HG03103 (cell line): ENCODE data around the gene RAI14.
"Not testable (repeated sequence)": the region's sequence is repeated elsewhere in the genome, so short reads cannot be mapped to it uniquely, and the experiment has no call there.

Experiments
- ATAC-seq: cut with Tn5 transposase; IDR thresholded peaks from one replicate; pipeline ENCODE4 v1.9.1; 2021; ENCODE audit warnings: low read depth; ENCODE audit not compliant: unreplicated experiment

RAI14 gene

GRCh38 chr5:34756781-34757624 lies 100.9 kb downstream of the RAI14 start:
- ATAC-seq: no peak

GRCh38 chr5:34758514-34758913 lies 102.4 kb downstream of the RAI14 start:
- ATAC-seq: no peak

- ATAC-seq: not testable (repeated sequence)
Measured at GRCh38 chr5:34759213-34759612, 103.1 kb downstream of the RAI14 start.

DNA sequence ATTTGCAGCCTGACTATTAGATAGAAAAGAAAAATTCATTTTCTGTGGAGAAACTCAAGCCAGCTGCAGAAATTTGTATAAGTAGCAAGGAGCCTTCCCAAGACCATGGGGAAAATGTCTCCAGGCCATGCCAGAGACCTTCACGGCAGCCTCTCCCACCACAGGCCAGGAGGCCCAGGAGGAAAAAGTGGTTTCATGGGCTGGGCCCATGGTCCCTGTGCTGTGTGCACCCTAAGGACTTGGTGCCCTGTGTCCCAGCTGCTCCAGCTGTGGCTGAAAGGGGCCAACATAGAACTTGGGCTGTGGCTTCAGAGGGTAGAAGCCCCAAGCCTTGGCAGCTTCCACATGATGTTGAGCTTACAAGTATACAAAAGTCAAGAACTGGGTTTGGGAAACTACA lies 109.5 kb downstream of the RAI14 start:
- ATAC-seq: no peak

GRCh38 chr5:34767180-34767579 lies 111.1 kb downstream of the RAI14 start:
- no peak for ATAC-seq

DNA sequence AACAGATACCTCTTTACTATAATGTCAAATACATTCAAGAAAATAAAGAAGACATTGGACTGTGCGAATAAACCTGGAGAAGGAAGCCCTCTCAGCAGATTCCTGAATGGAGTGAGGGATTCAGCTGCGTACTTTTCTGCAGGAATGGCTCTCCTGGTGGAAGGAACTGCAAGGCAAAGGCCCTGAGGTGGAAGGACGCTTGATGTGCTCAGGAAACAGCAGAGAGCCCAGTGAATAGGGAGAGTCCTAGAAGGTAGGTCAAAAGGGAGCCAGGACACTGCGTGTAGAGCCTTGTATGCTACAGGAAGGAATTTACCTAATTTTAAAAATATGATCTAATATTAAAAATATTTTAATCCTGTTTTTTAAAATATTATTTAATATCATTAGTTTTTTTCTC lies 114.4 kb downstream of the RAI14 start:
- no peak for ATAC-seq

DNA sequence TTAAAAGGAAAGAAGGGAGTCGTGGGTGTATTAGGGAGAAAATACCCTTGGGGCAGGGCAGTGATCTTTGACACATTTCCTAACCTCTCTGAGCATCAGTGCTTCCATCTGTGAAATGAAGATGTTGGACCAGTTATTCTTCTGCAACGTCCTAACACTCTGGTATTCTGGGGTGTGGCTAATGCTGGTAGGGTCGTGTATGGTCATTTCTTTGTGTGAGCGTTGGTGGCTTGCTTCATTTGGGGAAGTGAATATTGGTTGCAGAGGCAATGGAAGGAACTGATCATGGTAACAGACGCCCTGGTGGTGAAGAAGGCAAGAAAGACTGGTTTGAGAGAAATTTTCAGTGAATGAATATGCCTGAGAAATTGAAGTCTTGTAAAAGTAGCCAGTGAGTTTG lies 114.9 kb downstream of the RAI14 start:
- no peak for ATAC-seq

GRCh38 chr5:34772267-34773098 lies 116.4 kb downstream of the RAI14 start:
- ATAC-seq: no peak

DNA sequence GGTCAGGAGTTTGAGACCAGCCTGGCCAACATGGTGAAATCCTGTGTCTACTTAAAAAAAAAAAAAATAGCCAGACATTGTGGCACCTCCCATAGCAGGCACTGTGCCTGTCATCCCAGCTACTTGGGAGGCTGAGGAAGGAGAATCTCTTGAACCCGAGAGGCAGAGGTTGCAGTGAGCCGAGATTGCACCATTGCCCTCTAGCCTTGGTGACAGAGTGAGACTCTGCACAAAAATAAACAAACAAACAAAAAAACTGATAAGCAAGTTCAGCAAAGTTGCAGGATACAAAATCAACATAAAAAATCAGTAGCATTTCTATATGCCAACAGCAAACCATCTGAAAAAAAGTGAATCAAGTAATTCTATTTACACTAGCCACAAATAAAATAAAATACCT lies 118.0 kb downstream of the RAI14 start:
- ATAC-seq: no peak

DNA sequence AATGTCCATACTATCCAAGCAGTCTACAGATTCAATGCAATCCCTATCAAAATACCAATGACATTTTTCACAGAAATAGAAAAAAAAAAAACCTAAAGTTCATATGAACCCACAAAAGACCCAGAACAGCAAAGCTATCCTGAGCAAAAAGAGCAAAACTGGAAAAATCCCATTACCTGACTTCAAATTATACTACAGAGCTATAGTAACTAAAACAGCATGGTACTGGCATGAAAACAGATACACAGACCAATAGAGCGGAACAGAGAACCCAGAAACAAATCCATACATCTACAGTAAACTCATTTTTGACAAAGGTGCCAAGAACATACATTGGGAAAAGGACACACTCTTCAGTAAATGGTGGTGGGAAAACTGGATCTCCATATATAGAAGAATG lies 118.5 kb downstream of the RAI14 start:
- ATAC-seq: not testable (repeated sequence)

- ATAC-seq: no peak
Measured at GRCh38 chr5:34775886-34776285, 119.8 kb downstream of the RAI14 start.

DNA sequence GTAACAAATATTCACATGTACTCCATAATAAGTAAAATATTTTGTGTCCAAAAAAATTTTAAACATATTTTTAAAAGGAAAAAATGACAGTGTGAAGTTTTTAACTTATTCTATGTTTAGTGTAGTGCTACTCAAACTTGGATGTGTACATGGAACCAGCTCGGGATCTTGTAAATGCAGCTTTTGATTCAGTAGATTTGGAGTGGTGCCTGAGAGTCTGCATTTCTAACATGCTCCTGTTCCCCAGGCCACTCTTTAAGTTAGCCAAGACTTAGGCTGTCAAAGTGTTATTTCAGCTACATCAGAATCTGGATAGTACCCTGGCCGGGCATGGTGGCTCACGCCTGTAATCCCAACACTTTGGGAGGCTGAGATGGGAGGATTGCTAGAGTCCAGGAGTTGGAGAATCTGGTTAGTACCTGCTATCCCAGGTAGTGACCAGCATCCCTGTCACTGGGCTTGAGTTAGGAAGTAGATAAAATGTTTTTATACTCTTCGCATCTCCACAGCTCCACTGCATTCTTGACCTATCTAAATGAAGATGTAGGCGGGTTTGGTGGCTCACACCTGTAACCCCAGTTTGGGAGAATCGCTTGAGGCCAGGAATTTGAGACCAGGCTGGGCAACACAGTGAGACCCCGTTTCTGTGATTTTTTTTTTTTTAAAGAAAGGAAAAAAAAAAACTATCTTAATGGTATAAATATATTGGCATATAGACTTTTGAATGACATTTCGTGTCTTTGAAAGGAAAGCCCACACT lies 122.1 kb downstream of the RAI14 start:
- no peak for ATAC-seq

DNA sequence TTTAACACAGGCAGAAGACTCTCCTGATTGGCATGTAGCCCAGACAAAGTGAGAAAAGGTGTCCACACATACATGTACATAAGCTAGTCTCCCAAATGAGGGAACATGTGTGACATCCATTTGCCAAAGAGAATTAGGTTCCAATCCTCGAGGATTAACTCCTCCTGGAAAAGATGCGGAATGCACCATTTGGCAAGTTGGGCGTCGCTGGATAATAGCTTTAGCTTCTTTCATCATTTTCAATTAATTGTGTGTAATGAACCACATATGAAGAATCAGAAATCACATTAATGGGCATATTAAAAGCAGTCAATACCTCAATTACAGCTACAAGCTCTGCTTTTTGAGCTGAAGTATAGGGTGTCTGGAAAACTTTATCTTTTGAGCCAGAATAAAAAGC lies 127.8 kb downstream of the RAI14 start:
- not testable (repeated sequence) for ATAC-seq

DNA sequence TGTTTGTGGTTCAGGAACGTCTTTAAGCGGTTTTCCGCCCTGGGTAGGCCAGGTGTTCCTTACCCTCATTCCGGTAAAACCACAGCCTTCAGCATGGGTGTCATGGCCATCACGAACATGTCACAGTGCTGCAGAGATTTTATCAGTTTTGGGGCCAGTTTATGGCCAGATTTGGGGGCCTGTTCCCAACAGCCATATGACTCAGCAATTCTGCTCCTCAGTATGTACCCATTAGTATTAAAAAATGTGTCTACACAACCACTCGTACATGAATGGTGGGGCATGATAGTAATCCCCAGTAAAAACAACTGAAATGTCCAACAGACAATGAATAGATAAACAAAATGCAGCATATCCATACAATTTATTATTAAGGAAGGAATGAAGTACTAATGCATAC lies 130.9 kb downstream of the RAI14 start:
- ATAC-seq: no peak

DNA sequence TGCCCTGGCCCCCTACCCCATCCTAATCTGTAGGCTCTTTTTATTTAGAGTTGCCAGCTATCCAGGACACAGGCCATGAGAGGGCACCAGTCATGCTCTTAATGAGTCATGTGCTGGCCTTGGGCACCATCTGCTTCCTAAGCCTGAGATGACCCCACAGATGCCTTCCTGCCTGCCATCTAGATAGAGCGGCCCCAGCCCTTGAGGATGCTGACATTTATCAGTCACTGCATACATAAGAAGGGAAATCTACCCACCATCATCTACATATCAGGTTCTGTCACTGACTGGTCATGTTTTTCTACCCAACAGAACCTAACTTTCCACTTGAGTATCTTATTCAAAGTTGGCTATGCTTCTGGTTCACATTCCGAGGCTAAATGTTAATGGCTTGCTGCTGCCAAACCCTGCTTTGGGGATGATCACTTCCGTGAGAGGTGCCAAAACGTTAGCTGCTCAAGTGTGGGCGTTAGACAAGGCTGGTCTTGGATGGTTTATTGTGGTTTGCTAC lies 132.9 kb downstream of the RAI14 start:
- no peak for ATAC-seq

- ATAC-seq: no peak
Measured at GRCh38 chr5:34789639-34790038, 133.5 kb downstream of the RAI14 start.

DNA sequence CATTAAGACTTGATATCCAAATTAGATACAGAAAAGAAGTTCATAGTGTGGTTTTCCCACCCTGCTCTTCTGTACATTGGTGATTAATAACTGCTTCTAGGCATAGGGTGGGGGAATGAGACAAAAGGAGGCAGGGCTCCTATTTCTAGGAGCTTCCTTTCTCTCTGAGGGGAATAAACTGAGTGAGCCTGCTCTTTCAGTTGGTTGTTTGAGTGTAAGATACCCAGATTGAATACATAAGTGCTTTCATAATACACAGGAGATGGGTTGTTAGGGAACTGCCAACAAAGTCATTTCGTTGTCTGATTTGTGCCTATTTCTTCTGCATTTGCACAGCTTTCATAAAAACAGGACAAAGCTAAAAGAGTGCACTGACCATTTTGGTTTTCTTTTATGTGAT lies 133.9 kb downstream of the RAI14 start:
- no peak for ATAC-seq

- ATAC-seq: no peak
Measured at GRCh38 chr5:34791761-34792244, 135.7 kb downstream of the RAI14 start.

- ATAC-seq: no peak
Measured at GRCh38 chr5:34802834-34803563, 146.9 kb downstream of the RAI14 start.
